ENCODE results near the gene FCHSD2. TPM values are rescaled to one million over a fixed set of nuclear protein-coding genes. Genes with fewer than 3 reads are reported as not detected.
"Not testable (repeated sequence)": the region's sequence is repeated elsewhere in the genome, so short reads cannot be mapped to it uniquely, and the experiment has no call there.

FCHSD2 gene
- total RNA-seq, 1 experiment from 2014 or later: 9.8 TPM

DNA sequence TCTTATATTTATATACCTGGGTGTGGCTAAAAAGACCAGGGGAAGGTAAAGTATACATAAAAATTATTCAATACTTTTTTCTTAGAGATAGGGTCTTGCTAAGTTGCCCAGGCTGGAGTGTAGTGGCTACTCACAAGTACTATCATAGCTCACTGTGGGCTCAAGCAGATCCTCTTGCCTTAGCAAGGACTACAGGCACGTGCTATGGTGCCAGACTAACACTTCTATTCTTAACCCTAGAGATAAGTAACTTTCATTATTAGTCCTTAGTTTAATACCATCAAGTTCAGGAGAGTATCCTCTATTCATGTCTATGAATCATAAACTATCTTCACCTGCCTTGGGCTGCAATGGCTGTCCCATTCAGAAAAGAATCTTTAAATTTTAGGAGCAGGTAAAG, 11.9 kb downstream of the FCHSD2 start:
- no peaks in the 10 kb centered on the region for H3K27me3 ChIP-seq
- no peaks in the 10 kb centered on the region for H3K9me3 ChIP-seq (replicated peaks)

GRCh38 chr11:73129198-73129597, 12.9 kb downstream of the FCHSD2 start:
- peaks cover 8% of the 10 kb centered on the region; the same call in 1 of the 2 replicates for H3K36me3 ChIP-seq

More for the DNA sequence above, 11.9 kb downstream of the FCHSD2 start:
- Histone ChIP-seq H3K27ac (no peak overlapping the region), H3K36me3 (peaks cover 8% of the 10 kb centered on the region; the same call in 1 of the 2 replicates), H3K4me3 (no peak overlapping the region), H3K4me1 (no peaks in the 10 kb centered on the region)
- no peak for DNase-seq

GRCh38 chr11:73126804-73127480, 15.2 kb downstream of the FCHSD2 start:
- no peaks in the 10 kb centered on the region for H3K9me3 ChIP-seq (replicated peaks)
- no peak overlapping the region for H3K4me3 ChIP-seq
- no peak for DNase-seq
- H3K27ac ChIP-seq: no peak overlapping the region
- H3K36me3 ChIP-seq: peaks cover 7% of the 10 kb centered on the region; the same call in 1 of the 2 replicates
- H3K4me1 ChIP-seq: no peaks in the 10 kb centered on the region
- H3K27me3 ChIP-seq: no peaks in the 10 kb centered on the region

More at GRCh38 chr11:73129198-73129597, 12.9 kb downstream of the FCHSD2 start:
- Histone ChIP-seq H3K4me1 (no peaks in the 10 kb centered on the region), H3K4me3 (no peak overlapping the region), H3K27me3 (no peaks in the 10 kb centered on the region), H3K9me3 (replicated peaks) (no peaks in the 10 kb centered on the region), H3K27ac (no peak overlapping the region)
- DNase-seq: no peak

GRCh38 chr11:73124800-73125199, 17.3 kb downstream of the FCHSD2 start:
- Histone ChIP-seq H3K27ac (no peak overlapping the region), H3K27me3 (no peaks in the 10 kb centered on the region)

DNA sequence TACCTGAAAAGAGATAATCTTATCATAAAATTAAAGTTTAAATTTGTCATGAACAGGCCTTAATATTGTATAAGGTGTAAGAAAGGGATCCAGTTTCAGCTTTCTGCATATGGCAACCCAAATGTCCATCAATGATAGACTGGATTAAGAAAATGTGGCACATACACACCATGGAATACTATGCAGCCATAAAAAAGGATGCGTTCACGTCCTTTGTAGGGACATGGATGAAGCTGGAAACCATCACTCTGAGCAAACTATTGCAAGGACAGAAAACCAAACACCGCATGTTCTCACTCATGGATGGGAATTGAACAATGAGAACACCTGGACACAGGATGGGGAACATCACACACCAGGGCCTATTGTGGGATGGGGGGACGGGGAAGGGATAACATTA, 18.2 kb downstream of the FCHSD2 start:
- not testable (repeated sequence) for H3K9me3 ChIP-seq (replicated peaks); DNase-seq; H3K27me3 ChIP-seq; H3K27ac ChIP-seq; H3K4me1 ChIP-seq; H3K4me3 ChIP-seq; H3K36me3 ChIP-seq

More at GRCh38 chr11:73124800-73125199, 17.3 kb downstream of the FCHSD2 start:
- Histone ChIP-seq H3K4me3 (no peak overlapping the region), H3K4me1 (no peaks in the 10 kb centered on the region), H3K9me3 (replicated peaks) (no peaks in the 10 kb centered on the region), H3K36me3 (peaks cover 3% of the 10 kb centered on the region; the same call in 1 of the 2 replicates)
- DNase-seq: no peak

DNA sequence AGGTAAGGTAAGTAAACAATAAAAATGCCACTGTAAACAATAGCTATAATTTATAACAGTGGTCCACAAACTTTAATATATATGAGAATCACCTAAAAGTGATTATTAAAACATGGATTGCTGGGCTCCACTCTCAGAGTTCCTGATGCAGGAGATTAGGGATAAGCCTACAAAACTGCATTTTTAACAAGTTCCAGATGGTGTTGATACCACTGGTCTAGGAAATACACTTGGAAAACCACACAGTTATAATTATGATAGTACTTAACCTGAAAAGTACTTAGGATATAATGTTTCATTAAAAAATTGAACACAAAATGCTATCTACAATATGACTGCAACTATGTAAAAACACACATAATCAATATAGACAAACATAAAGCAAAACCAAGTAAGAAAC, 20.4 kb downstream of the FCHSD2 start:
- Histone ChIP-seq H3K4me3 (no peak overlapping the region), H3K36me3 (peaks cover 3% of the 10 kb centered on the region; the same call in 1 of the 2 replicates), H3K27me3 (no peaks in the 10 kb centered on the region), H3K9me3 (replicated peaks) (no peaks in the 10 kb centered on the region; the same call in 1 of the 2 replicates), H3K27ac (no peak overlapping the region), H3K4me1 (no peaks in the 10 kb centered on the region)
- DNase-seq: no peak

- Histone ChIP-seq H3K9me3 (replicated peaks) (no peaks in the 10 kb centered on the region; the same call in 1 of the 2 replicates), H3K27ac (no peak overlapping the region), H3K4me3 (no peak overlapping the region), H3K27me3 (no peaks in the 10 kb centered on the region), H3K36me3 (no peaks in the 10 kb centered on the region; the same call in 1 of the 2 replicates), H3K4me1 (no peaks in the 10 kb centered on the region)
- no peak for DNase-seq
Observed at GRCh38 chr11:73117071-73117470, 25.0 kb downstream of the FCHSD2 start.

DNA sequence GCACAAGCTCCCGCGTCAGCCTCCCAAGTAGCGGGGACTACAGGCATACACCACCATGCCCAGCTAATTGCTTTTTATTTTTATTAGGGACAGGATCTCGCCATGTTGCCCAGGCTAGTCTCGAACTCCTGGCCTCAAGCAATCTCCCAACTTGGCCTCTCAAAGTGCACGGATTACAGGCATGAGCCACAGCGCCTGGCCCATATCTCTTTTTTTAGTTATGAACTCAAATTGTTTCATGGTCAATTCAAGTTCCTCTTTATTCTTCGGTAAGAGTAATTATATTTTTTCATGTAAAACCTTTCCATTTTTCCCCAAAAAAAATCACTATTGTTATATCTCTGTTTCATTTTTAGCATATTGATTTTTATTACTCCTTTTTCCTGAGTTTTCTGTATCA, 25.5 kb downstream of the FCHSD2 start:
- Histone ChIP-seq H3K36me3 (no peaks in the 10 kb centered on the region; the same call in 1 of the 2 replicates), H3K9me3 (replicated peaks) (no peaks in the 10 kb centered on the region; the same call in 1 of the 2 replicates), H3K4me1 (no peaks in the 10 kb centered on the region), H3K4me3 (no peak overlapping the region), H3K27me3 (no peaks in the 10 kb centered on the region), H3K27ac (no peak overlapping the region)
- no peak for DNase-seq

DNA sequence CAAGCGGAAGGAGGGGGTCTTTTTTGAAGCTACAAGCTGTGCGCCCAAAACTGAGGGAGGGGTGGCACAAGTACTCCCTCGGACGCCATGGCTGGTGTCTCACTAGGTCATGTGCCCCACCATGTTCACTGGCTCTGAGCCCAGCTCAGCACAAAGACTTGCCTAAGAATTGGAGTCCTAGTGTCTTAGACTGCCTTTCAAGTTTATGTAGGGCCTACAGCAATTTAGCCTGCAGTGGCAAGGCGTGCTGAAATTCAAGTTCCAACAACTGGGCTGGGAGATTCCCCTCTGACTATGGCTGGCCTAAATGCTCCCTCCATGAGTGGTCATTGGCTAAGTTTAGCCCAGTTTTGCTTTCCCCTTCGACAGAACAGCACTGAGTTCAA, 27.3 kb downstream of the FCHSD2 start:
- no peak for DNase-seq

DNA sequence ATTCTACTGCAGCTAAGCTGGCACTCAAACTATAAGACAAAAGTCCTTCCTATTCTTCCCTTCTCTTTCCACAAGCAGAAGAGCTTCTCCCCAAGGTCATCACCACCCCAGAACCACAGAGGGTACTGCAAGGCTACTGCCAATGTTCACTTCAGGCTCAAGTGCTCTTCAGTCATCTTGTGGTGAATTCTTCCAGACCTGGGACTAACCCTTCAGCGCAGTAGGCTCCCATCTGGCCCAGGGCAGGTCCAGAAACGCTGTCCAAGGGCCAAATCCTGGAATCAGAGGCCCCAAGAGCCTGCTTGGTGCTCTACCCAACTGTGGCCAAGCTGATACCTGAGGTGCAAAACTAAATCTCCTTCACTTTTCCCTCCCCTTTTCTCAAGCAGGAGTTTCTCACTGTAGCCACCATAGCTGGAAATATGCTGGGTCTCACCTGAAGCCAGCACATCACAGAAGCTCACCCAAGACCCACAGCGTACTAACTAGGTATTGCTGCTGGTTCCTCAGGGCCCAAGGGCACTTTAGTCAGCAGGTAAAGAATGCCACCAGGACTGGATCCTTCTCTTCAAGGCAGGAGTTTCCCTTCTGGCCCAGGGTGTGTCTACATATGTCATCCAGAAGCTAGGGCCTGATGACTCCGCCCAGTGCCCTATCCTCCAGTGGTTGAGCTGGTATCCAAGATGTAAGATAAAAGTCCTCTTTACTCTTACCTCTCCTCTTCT, 27.8 kb downstream of the FCHSD2 start:
- H3K9me3 ChIP-seq (replicated peaks): peaks cover 11% of the 10 kb centered on the region
- H3K4me1 ChIP-seq: no peaks in the 10 kb centered on the region
- no peaks in the 10 kb centered on the region for H3K27me3 ChIP-seq
- no peak for DNase-seq
- H3K4me3 ChIP-seq: no peak overlapping the region
- H3K27ac ChIP-seq: no peak overlapping the region
- no peaks in the 10 kb centered on the region; the same call in 1 of the 2 replicates for H3K36me3 ChIP-seq

More for the DNA sequence above, 27.3 kb downstream of the FCHSD2 start:
- Histone ChIP-seq H3K4me3 (no peak overlapping the region), H3K27me3 (no peaks in the 10 kb centered on the region), H3K36me3 (no peaks in the 10 kb centered on the region; the same call in 1 of the 2 replicates), H3K4me1 (no peaks in the 10 kb centered on the region), H3K9me3 (replicated peaks) (peaks cover 8% of the 10 kb centered on the region), H3K27ac (no peak overlapping the region)

DNA sequence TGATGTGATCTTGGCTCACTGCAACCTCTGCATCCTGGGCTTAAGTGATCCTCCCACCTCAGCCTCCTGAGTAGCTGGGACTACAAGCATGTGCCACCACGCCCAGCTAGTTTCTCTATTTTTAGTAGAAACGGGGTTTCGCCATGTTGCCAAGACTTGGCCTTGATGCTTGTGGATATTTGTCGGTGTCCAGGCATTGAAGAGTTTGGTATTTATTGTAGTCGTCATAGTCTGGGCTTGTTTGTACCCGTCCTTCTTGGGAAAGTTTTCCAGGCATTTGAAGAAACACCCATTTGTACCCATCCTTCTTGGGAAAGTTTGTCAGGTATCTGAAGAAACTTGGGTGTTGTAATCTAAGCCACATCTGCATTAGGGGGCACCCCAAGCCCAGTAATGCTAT, 28.7 kb downstream of the FCHSD2 start:
- H3K27me3 ChIP-seq: no peaks in the 10 kb centered on the region
- H3K4me1 ChIP-seq: no peaks in the 10 kb centered on the region
- no peak for DNase-seq
- H3K36me3 ChIP-seq: no peaks in the 10 kb centered on the region; the same call in 1 of the 2 replicates
- H3K27ac ChIP-seq: no peak overlapping the region
- no peak overlapping the region for H3K4me3 ChIP-seq
- H3K9me3 ChIP-seq (replicated peaks): peaks cover 11% of the 10 kb centered on the region

GRCh38 chr11:73107597-73107996, 34.5 kb downstream of the FCHSD2 start:
- H3K9me3 ChIP-seq (replicated peaks): peaks cover 11% of the 10 kb centered on the region; the same call in 1 of the 2 replicates
- peaks cover 3% of the 10 kb centered on the region for H3K36me3 ChIP-seq
- H3K27me3 ChIP-seq: no peaks in the 10 kb centered on the region
- no peak overlapping the region for H3K27ac ChIP-seq
- no peak overlapping the region for H3K4me3 ChIP-seq
- no peaks in the 10 kb centered on the region for H3K4me1 ChIP-seq
- no peak for DNase-seq

- H3K36me3 ChIP-seq: peaks cover 4% of the 10 kb centered on the region
- no peak for DNase-seq
- H3K27ac ChIP-seq: no peak overlapping the region
- no peaks in the 10 kb centered on the region for H3K27me3 ChIP-seq
- H3K9me3 ChIP-seq (replicated peaks): peaks cover 11% of the 10 kb centered on the region; the same call in 1 of the 2 replicates
- H3K4me1 ChIP-seq: no peaks in the 10 kb centered on the region
- no peak overlapping the region for H3K4me3 ChIP-seq
Observed at GRCh38 chr11:73106347-73106746, 35.8 kb downstream of the FCHSD2 start.

DNA sequence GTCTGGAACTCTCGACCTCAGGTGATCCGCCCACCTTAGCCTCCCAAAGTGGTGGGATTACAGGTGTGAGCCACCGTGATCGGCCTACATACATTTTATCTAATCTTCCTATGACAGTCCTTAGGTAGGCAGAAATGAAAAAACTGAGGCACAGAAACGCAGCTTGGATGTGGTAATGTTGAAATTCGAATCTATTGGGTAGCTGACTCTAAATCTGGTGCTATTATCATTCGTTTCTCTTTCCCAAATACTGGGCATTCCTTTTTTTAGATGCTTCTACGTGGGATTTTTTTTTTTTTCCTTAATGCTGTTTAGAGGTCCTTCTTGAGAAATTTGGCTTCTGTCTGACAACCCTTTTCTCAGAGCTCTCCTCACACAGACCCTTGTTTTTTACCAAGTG, 41.5 kb downstream of the FCHSD2 start:
- no peaks in the 10 kb centered on the region for H3K9me3 ChIP-seq (replicated peaks)
- peaks cover 4% of the 10 kb centered on the region for H3K36me3 ChIP-seq
- no peaks in the 10 kb centered on the region for H3K4me1 ChIP-seq
- no peak overlapping the region for H3K27ac ChIP-seq
- no peak for DNase-seq
- H3K27me3 ChIP-seq: no peaks in the 10 kb centered on the region
- H3K4me3 ChIP-seq: no peak overlapping the region

GRCh38 chr11:73099512-73100266, 42.4 kb downstream of the FCHSD2 start:
- peaks cover 4% of the 10 kb centered on the region for H3K36me3 ChIP-seq
- DNase-seq: no peak

More at GRCh38 chr11:73099512-73100266, 42.4 kb downstream of the FCHSD2 start:
- Histone ChIP-seq H3K9me3 (replicated peaks) (no peaks in the 10 kb centered on the region), H3K27me3 (no peaks in the 10 kb centered on the region), H3K27ac (no peak overlapping the region), H3K4me3 (no peak overlapping the region), H3K4me1 (no peaks in the 10 kb centered on the region)
